Measurements from ENCODE around the gene DNAJB1. TPM values are rescaled to one million over a fixed set of nuclear protein-coding genes. Genes with fewer than 3 reads are reported as not detected.

Gene DNAJB1
- total and polyA plus RNA-seq, 5 donors from 2014 or later = 302 to 754 (median 333) TPM

DNA sequence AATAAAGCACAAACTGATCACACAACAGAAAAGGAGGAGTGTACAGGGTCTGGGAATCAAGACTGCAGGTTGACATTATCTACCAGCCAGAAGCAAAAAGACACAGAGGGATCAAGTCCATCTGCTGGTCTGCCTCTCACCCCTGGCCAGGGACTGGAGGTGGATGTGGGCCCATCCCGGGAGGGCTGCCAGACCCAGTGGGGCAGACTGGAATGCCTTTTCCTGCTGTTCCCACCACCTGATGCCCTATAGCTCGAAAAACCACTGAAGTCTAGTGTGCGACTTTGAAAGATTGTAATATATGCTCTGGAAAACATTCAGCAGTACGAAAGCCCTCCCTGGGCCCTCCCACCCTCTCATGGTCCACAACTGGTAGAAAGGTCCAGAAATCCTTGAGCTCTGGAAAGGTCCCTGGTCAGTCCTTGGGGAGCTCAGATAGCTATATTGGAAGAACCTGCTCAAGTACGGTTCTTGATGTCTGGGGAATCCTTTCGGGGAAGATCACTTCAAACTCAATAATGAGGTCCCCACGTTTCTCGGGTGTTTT is 2.6 kb downstream of the DNAJB1 start:
- no peaks in the 10 kb centered on the region for H3K9me3 ChIP-seq (ENCODE audit: control insufficient read depth in 2 of 2, low read length in 2 of 2)
- H3K36me3 ChIP-seq (ENCODE audit: control insufficient read depth, insufficient read depth, low read length) = peaks cover 34% of the 10 kb centered on the region
- Mint-ChIP-seq H3K27ac (peak overlapping the region; percentile 82 to 94 (median 87)), H3K9me3 (peaks cover 0 to 2% (median 0%) of the 10 kb centered on the region in 7 donors), H3K4me1 (peaks cover 11 to 69% (median 45%) of the 10 kb centered on the region in 4 donors), H3K4me3 (peak overlapping the region; percentile 90 to 98 (median 94)), H3K36me3 (peaks cover 26% of the 10 kb centered on the region), H3K27me3 (peaks cover 4% of the 10 kb centered on the region)
- DNase-seq (no peak), ATAC-seq (ENCODE audit: low read depth in 2 of 2) (no peak)
- peak overlapping the region; percentile 99 for H3K4me3 ChIP-seq (ENCODE audit: low read depth, low read length)
- H3K4me1 ChIP-seq (ENCODE audit: control insufficient read depth, insufficient read depth, low read length, poor library complexity, severe bottlenecking) = peaks cover 51% of the 10 kb centered on the region
- H3K27me3 ChIP-seq (ENCODE audit: control insufficient read depth, insufficient read depth, low read length) = no peaks in the 10 kb centered on the region
- peak overlapping the region; percentile 29 for H3K27ac ChIP-seq (ENCODE audit: insufficient read depth, low read length, poor library complexity, severe bottlenecking)

DNA sequence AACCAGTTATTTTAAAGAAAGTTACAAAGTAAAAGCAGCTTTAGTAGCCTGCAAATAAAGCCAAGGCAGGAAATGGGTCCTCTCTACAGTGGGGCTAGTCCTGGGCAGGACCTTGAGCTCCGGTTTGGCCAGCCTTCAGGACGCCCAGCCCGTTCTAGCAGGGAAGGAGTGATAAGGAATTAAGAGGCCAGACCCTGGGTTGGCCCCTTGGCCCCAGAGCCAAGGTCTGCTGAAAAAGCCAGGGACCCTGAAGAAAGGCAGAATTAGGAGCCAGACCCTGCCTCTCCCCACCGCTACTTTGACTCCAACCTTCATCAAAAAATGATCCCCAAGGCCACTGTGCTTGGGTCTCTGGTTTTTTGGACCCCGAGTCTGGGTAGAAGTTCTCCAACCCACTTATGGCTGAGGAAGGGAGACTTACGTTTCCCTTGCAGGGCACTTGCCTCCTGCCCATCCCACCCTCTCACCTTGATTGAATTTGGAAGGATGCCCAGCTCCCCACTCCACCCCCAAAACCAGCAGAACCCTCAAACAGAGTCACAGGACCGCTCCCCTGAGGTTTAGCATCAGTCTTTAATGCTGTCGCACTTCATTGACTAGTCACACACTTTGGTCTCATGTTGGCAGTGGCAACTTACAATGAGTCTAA is 3.9 kb downstream of the DNAJB1 start:
- DNase-seq (no peak), ATAC-seq (ENCODE audit: low read depth in 2 of 2) (no peak)
- Mint-ChIP-seq H3K4me1 (peaks cover 11 to 64% (median 35%) of the 10 kb centered on the region in 4 donors), H3K27ac (peak overlapping the region; percentile 71 to 82 (median 81)), H3K27me3 (no peaks in the 10 kb centered on the region), H3K36me3 (peaks cover 26% of the 10 kb centered on the region), H3K4me3 (peak overlapping the region; percentile 90 to 98 (median 94)), H3K9me3 (peaks cover 0 to 2% (median 0%) of the 10 kb centered on the region in 7 donors)
- Histone ChIP-seq H3K4me1 (ENCODE audit: control insufficient read depth, insufficient read depth, low read length, poor library complexity, severe bottlenecking) (peaks cover 38% of the 10 kb centered on the region), H3K36me3 (ENCODE audit: control insufficient read depth, insufficient read depth, low read length) (peaks cover 34% of the 10 kb centered on the region), H3K27me3 (ENCODE audit: control insufficient read depth, insufficient read depth, low read length) (no peaks in the 10 kb centered on the region), H3K4me3 (ENCODE audit: low read depth, low read length) (peak overlapping the region; percentile 99), H3K9me3 (ENCODE audit: control insufficient read depth in 2 of 2, low read length in 2 of 2) (no peaks in the 10 kb centered on the region), H3K27ac (ENCODE audit: insufficient read depth, low read length, poor library complexity, severe bottlenecking) (peak overlapping the region; percentile 30)

DNA sequence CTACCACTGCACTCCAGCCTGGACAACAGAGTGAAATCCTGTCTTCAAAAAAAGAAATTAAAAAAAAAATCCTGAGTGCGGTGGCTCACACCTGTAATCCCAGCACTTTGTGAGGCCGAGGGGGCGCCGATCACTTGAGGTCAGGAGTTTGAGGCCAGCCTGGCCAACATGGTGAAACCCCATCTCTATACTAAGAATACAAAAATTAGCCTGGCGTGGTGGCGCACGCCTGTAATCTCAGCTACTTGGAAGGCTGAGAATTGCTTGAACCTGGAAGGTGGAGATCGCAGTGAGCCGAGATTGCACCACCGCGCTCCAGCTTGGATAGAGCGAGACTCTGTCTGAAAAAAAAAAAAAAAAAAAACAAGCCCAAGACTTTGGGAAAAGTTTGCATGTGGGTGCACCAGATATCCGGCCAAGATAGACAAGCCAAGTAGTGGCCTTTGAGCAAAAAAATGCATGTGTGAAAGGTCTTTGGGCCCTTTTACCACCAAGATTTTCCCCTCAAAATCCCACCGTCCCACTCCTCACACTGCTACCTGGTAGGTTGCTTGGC is 5.7 kb downstream of the DNAJB1 start:
- ATAC-seq (ENCODE audit: low read depth in 2 of 2) (no peak), DNase-seq (no peak)
- Histone ChIP-seq H3K36me3 (ENCODE audit: control insufficient read depth, insufficient read depth, low read length) (peaks cover 34% of the 10 kb centered on the region), H3K27ac (ENCODE audit: insufficient read depth, low read length, poor library complexity, severe bottlenecking) (no peak overlapping the region), H3K27me3 (ENCODE audit: control insufficient read depth, insufficient read depth, low read length) (no peaks in the 10 kb centered on the region), H3K4me1 (ENCODE audit: control insufficient read depth, insufficient read depth, low read length, poor library complexity, severe bottlenecking) (peaks cover 37% of the 10 kb centered on the region), H3K9me3 (ENCODE audit: control insufficient read depth in 2 of 2, low read length in 2 of 2) (no peaks in the 10 kb centered on the region), H3K4me3 (ENCODE audit: low read depth, low read length) (no peak overlapping the region)
- peaks cover 26% of the 10 kb centered on the region for H3K36me3 Mint-ChIP-seq
- H3K27ac Mint-ChIP-seq = no peak overlapping the region
- no peaks in the 10 kb centered on the region for H3K27me3 Mint-ChIP-seq
- peaks cover 0 to 2% (median 0%) of the 10 kb centered on the region in 7 donors for H3K9me3 Mint-ChIP-seq
- peaks cover 15 to 70% (median 39%) of the 10 kb centered on the region in 4 donors for H3K4me1 Mint-ChIP-seq
- H3K4me3 Mint-ChIP-seq = peak overlapping the region in 2 of 4 donors; percentile 12 to 98

DNA sequence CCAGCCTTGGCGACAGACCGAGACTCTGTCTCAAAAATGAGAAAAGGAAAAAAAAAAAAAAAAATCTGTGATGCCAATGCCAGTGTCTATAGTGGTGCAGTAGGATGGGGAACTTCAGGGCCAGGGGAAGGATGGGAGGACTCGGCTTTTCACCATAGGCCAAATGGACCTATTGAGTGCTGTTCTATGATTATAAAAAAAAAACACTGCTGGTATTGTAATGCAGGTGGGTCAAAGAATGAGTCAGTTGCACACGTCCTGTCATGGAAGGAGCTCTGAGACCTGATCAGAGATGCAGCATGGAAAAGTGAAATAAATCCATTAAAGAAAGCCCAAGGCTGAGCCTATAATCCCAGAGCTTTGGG is 7.0 kb downstream of the DNAJB1 start:
- Histone ChIP-seq H3K36me3 (ENCODE audit: control insufficient read depth, insufficient read depth, low read length) (peaks cover 27% of the 10 kb centered on the region), H3K27ac (ENCODE audit: insufficient read depth, low read length, poor library complexity, severe bottlenecking) (no peak overlapping the region), H3K27me3 (ENCODE audit: control insufficient read depth, insufficient read depth, low read length) (no peaks in the 10 kb centered on the region), H3K9me3 (ENCODE audit: control insufficient read depth in 2 of 2, low read length in 2 of 2) (no peaks in the 10 kb centered on the region), H3K4me3 (ENCODE audit: low read depth, low read length) (no peak overlapping the region), H3K4me1 (ENCODE audit: control insufficient read depth, insufficient read depth, low read length, poor library complexity, severe bottlenecking) (peaks cover 40% of the 10 kb centered on the region)
- ATAC-seq (ENCODE audit: low read depth in 2 of 2) (no peak), DNase-seq (no peak)
- Mint-ChIP-seq H3K27me3 (no peaks in the 10 kb centered on the region), H3K27ac (no peak overlapping the region), H3K4me1 (peaks cover 15 to 75% (median 41%) of the 10 kb centered on the region in 4 donors), H3K36me3 (peaks cover 18% of the 10 kb centered on the region), H3K4me3 (peak overlapping the region in 2 of 4 donors; percentile 63 to 66), H3K9me3 (no peaks in the 10 kb centered on the region)

DNA sequence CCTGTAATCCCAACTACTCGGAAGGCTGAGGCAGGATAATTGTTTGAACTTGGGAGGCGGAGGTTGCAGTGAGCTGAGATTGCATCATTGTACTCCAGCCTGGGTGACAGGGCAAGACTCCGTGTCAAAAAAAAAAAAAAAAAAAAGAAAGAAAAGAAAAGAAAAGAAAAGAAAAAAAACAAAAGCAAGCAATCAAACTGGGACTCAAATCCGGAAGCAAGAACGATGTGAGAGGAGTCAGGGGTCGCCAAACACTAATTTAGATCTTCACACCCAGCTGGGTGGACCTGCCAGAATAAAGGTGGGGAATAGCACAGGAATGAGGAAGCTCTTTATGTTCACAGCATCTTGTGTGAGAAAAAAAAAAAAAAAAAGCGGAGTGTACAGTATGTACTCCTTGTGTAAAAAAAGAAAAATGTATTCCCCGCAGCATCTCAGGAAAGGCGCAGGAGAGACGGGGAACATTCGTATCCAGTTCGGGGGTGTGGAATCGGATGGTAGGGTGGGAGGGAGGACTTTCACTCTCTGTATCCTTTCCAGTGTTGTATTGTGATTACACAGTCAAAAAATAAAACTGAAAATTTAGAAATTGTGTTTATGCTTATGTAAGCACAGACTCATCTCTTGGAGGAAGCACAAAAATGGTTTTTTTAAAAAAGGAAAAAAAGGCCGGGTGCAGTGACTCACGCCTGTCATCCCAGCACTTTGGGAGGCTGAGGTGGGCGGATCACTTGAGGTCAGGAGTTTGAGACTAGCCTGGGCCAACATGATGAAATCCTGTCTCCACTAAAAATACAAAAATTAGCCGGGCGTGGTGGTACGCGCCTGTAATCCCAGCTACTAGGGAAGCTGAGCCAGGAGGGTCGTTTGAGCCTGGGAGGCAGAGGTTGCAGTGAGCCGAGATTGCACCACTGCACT is 7.6 kb downstream of the DNAJB1 start:
- Mint-ChIP-seq H3K36me3 (peaks cover 12% of the 10 kb centered on the region), H3K4me3 (peak overlapping the region in 2 of 4 donors; percentile 63 to 66), H3K27ac (peak overlapping the region in 1 of 3 donors; percentile 92), H3K27me3 (no peaks in the 10 kb centered on the region), H3K4me1 (peaks cover 16 to 75% (median 39%) of the 10 kb centered on the region in 4 donors), H3K9me3 (no peaks in the 10 kb centered on the region)
- H3K4me3 ChIP-seq (ENCODE audit: low read depth, low read length) = no peak overlapping the region
- H3K4me1 ChIP-seq (ENCODE audit: control insufficient read depth, insufficient read depth, low read length, poor library complexity, severe bottlenecking) = peaks cover 40% of the 10 kb centered on the region
- no peaks in the 10 kb centered on the region for H3K27me3 ChIP-seq (ENCODE audit: control insufficient read depth, insufficient read depth, low read length)
- no peaks in the 10 kb centered on the region for H3K9me3 ChIP-seq (ENCODE audit: control insufficient read depth in 2 of 2, low read length in 2 of 2)
- DNase-seq (no peak), ATAC-seq (ENCODE audit: low read depth in 2 of 2) (no peak)
- H3K27ac ChIP-seq (ENCODE audit: insufficient read depth, low read length, poor library complexity, severe bottlenecking) = no peak overlapping the region
- H3K36me3 ChIP-seq (ENCODE audit: control insufficient read depth, insufficient read depth, low read length) = peaks cover 20% of the 10 kb centered on the region

DNA sequence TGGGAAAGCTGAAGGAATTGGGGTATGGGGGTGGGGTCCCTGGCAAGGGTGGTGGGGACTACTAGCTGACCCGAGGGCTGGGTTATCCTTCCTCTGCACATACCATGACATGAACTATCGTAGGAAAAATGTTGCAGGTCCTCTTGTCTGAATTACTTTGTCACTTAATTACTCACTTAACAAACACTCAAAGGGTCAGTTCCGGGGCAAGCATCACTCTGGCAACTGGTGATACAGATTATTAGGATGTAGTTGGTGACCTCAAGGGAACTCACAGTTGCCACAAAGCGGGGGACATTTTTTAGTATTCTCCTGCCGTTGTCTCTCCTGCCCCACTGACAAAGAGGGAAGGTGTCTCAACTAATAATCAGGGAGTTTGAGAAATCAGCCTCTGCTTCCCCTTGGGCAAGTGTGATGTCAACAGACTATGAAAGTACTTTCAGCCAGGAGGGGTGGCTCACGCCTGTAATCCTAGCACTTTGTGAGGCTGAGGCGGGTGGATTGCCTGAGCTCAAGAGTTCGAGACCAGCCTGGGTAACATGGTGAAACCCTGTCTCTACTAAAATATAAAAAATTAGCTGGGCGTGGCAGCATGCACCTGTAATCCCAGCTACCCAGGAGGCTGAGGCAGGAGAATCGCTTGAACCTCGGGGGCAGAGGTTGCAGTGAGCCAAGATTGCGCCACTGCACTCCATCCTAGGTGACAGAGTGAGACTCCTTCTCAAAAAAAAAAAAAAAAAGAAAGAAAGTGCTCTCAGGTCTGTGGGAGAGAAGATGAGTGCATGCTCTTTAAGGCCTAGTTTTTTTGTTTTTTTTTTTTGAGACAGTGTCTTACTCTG is 10.3 kb downstream of the DNAJB1 start:
- no peak overlapping the region for H3K4me3 ChIP-seq (ENCODE audit: low read depth, low read length)
- Mint-ChIP-seq H3K4me1 (peaks cover 11 to 73% (median 43%) of the 10 kb centered on the region in 4 donors), H3K36me3 (no peaks in the 10 kb centered on the region), H3K27ac (peak overlapping the region; percentile 96 to 98 (median 97)), H3K27me3 (peaks cover 4% of the 10 kb centered on the region), H3K9me3 (no peaks in the 10 kb centered on the region), H3K4me3 (peak overlapping the region in 3 of 4 donors; percentile 75 to 89 (median 83))
- H3K27me3 ChIP-seq (ENCODE audit: control insufficient read depth, insufficient read depth, low read length) = no peaks in the 10 kb centered on the region
- peak overlapping the region; percentile 63 for H3K27ac ChIP-seq (ENCODE audit: insufficient read depth, low read length, poor library complexity, severe bottlenecking)
- no peaks in the 10 kb centered on the region for H3K9me3 ChIP-seq (ENCODE audit: control insufficient read depth in 2 of 2, low read length in 2 of 2)
- H3K4me1 ChIP-seq (ENCODE audit: control insufficient read depth, insufficient read depth, low read length, poor library complexity, severe bottlenecking) = peaks cover 35% of the 10 kb centered on the region
- no peaks in the 10 kb centered on the region for H3K36me3 ChIP-seq (ENCODE audit: control insufficient read depth, insufficient read depth, low read length)
- no peak for DNase-seq
- ATAC-seq (ENCODE audit: low read depth in 2 of 2) = no peak
